GM18858 (cell line): ENCODE results near the gene AJAP1.
"Not testable (repeated sequence)": the region's sequence is repeated elsewhere in the genome, so short reads cannot be mapped to it uniquely, and the experiment has no call there.

Source experiments
- ATAC-seq: cut with Tn5 transposase; IDR thresholded peaks from one replicate; pipeline ENCODE4 v1.9.1; 2021; ENCODE audit not compliant: unreplicated experiment

Gene AJAP1, protein sequence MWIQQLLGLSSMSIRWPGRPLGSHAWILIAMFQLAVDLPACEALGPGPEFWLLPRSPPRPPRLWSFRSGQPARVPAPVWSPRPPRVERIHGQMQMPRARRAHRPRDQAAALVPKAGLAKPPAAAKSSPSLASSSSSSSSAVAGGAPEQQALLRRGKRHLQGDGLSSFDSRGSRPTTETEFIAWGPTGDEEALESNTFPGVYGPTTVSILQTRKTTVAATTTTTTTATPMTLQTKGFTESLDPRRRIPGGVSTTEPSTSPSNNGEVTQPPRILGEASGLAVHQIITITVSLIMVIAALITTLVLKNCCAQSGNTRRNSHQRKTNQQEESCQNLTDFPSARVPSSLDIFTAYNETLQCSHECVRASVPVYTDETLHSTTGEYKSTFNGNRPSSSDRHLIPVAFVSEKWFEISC

DNA sequence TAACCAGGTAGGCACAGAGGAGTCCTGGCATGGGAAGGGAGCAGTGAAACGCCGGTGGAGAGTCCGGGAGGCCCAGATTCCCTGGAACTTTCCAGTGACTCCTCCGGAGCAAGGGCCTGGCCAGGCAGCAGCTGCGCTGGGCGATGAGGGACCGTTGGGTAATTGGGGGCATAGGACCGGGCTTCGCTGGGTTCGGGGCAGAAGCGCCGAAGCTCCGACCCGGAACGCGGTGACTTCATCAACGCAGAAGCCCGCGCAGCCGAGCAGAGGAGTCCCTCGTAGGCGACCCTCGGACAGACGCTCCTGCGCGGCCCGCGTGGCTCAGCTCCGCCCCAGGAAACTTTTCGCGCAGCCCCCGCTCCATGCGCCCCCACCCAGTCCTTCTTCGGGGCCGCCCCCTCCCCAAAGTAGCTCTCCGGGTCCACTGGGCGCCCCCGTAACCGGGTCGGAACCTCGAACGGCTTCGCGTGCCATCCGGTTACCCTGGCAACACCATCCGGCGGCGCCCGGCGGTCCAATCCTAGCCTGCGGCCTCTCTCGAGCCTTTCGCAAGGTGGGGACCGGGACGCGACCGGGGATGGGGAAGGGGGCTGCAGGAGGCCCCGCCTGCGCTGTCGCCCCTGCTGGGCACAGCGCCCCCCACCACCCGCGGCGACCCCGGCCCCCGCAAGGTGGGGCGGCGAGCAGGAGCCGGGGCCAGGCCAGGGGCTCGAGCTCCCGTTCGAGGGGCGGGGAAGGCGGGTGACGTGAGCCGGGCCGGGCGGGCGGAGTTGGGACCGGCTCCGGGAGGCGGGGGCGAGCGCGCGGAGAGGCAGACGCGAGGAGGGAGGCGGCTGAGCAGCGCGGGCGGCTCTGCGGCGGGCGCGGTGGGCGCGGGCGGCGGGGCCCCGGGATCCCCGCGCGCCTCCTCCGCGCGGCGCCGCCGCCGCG is at the start of gene AJAP1:
Gene AJAP1, plus strand, starts transcription at position 814 of the 930 bp plus-strand sequence. CDS start 817 bp downstream, outside the sequence.
- ATAC-seq, result no peak

DNA sequence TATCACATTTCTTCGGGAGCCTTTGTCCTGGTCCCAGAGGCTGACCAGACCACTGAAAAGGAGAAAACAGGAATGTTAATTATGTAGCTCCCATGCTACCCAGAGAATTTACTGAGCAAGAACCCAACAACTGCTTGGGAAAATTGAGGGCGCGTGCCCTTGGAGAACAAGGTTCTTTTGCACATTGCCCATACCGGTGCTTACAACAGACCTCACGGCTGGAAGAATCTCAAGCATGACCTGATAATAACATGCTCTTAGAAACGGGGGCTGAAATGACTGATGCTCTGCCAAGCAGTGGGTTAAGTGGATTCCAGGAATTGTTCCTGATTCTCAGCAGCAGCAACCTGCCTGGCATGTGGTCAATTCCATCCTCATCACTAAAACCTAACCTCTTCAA is 49.3 kb upstream of the AJAP1 start:
- ATAC-seq, result no peak

GRCh38 chr1:4611563-4612341 is 42.7 kb upstream of the AJAP1 start:
- no peak for ATAC-seq

GRCh38 chr1:4612991-4613390 is 41.4 kb upstream of the AJAP1 start:
- no peak for ATAC-seq

- no peak for ATAC-seq
These were observed 40.6 kb upstream of the AJAP1 start for GRCh38 chr1:4613606-4614370.

DNA sequence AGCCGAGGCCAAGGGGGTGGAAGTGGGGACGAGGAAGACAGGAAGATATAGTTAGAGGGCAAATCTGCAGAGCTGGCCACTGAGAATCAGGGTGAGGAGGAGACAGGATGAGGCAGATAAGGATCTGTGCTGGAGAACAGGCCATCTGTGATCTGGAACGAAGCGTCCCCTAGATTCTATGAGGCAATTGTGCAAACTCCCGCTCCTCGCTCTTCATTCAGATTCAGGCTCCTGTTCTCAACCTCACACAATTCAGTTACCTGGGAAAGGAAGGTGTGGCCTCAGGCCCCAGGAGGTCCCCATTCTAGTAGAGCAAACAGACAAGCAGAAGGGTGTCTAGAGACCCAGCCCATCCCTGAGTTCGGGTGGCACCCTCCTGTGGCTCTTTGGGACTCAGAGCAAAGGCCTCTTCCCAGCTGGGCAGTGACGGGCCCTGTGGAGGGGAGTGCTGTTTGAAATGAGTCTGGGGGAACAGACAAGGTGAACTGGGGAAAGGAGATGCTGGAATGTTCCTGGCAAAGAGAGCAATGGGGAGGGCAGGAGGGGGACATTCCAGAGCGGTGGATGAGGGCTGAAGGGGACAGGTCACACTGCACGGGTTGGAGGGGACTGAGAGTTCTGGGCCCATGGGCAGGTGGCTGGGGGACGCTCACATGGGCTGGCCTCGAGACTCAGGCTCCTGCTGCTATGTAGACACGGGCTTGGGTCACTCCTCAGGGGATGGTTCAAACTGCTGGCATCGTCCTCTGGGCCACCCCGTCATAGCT is 39.9 kb upstream of the AJAP1 start:
- ATAC-seq, result no peak

GRCh38 chr1:4615138-4615470 is 39.3 kb upstream of the AJAP1 start:
- ATAC-seq, result no peak

DNA sequence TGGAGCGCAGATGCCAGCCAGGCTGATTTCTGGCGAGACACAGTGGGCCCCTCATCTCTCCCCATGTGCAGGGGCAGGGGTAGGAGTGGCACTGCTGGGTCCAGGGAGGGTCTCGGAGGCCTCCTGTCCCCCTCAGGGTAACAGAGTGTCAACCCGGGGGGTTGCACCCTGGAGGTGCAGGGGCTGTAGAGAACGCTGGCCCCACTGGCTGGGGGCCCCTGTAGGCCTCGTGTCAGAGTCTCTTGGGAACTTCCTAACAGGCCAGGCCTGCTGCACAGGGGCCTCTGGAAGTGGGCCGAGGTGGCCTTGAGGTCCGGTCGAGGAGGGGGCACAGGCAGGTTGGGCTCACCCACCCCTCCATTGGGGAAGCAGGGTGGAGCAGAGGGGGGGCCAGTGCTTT is 38.9 kb upstream of the AJAP1 start:
- no peak for ATAC-seq

- no peak for ATAC-seq
These were observed 37.5 kb upstream of the AJAP1 start for GRCh38 chr1:4616831-4617465.

DNA sequence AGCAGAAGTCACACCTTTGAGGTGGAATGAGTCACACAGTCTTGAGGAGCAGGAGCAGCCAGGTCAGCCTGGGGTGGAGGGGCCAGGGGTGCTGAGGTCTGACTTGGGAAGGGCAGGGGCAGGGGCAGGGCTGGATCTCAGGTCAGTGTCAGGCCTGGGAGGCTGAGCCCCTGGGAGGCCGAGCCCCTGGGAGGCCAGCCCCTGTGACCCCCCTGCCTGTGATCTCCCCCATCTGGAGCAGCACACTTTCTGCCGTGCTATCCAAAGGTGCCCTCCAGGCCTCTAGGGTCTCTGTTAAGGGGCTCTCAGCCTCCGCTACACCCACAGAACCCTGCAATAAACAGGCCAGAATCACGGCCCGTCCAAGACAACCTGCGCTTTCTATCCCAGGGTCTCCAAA is 36.9 kb upstream of the AJAP1 start:
- ATAC-seq, result no peak

- ATAC-seq, result not testable (repeated sequence)
These were observed 35.6 kb upstream of the AJAP1 start for GRCh38 chr1:4618827-4619226.

DNA sequence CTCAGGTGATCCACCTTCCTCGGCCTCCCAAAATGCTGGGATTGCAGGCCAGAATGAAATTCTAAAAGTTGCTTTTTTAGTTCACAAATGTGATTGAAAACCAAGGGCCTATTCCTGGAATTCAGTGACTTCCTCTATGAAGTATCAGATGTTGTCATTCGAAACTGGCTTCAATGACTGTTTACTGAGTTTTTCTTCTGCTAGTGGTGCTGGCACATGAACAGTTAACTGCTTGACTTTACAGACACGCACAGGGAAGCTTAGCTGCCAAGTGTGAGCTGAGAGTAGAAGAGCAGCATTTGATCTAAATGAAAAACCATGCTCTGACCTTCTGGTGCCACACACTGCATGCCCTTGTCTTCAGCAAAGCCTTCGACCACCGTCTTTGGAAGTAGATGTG is 32.8 kb upstream of the AJAP1 start:
- no peak for ATAC-seq

GRCh38 chr1:4622821-4623220 is 31.6 kb upstream of the AJAP1 start:
- ATAC-seq, result no peak

DNA sequence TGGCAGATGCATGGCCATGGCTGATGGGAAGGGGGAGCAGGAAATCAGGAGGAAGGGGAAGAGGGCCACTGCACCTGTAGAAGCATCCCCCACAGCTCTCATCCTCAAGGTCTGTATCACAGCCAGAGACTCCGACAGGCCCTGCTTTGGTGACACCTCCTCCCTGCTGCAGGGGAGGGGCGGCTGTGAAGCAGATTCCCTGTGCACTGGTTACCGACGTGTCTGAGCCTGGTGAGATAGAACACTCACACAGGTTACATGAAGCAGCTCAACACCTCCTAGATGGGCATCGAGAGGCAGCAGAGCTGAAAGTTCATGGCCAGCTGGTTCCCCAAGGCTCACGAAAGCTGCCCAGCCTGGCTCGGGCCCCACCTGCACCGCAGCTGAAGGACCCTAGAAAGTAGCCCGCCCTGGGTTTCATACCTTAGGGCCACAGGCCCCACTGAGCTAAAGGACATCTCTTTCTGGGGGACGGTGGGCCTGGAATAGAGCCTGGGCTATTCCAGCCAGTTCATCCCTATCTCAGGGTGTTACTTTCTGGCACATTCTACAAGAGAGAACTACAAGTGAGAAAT is 30.2 kb upstream of the AJAP1 start:
- ATAC-seq, result no peak

GRCh38 chr1:4624801-4625200 is 29.6 kb upstream of the AJAP1 start:
- ATAC-seq, result no peak

DNA sequence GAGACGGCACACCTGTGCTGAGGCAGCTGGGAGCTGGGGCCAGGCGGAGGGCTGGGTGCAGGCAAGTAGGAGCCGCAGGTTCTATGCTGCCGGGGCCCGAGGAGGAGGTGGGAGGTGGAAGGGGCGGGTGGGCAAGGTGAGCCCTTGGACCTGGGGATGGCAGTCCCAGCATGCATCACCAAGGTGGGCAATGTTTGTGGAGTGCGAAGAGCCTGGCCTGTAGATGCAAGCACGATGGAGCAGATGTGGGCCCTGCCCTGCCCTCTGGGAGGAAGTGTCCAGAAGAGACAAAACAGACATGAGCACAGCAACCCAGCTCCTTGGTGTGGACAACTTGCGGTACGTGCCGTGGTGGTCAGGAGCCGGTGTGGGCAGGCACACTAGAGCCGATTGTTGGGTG is 28.3 kb upstream of the AJAP1 start:
- ATAC-seq, result no peak

- no peak for ATAC-seq
These were observed 27.7 kb upstream of the AJAP1 start for GRCh38 chr1:4626560-4627319.

DNA sequence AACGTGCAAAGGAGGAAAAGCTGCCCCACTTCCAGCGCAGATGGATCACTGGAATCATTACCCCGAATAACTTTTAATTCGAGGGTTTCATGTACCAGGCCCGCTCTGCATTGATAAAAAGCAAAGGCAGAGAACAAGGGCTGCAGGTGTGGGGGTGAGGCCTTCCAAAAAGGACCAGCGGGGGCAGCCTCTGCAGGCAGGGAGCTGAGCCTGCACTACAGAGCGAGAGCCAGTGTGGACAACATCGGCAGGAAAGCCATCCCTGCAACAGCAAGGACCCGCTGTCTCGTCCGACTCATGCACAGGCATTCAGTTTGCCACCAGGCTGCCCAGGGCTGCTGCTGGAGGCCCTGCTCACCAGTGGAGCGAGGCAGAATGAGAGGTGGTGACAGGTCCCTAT is 27.1 kb upstream of the AJAP1 start:
- no peak for ATAC-seq
